ENCODE results near the gene TSPAN18.

TSPAN18 gene

GRCh38 chr11:44928144-44928543 is 201.4 kb downstream of the TSPAN18 start:
- no peak overlapping the region for H3K27ac ChIP-seq
- no peak for DNase-seq (ENCODE audit: low read depth, low spot score)

DNA sequence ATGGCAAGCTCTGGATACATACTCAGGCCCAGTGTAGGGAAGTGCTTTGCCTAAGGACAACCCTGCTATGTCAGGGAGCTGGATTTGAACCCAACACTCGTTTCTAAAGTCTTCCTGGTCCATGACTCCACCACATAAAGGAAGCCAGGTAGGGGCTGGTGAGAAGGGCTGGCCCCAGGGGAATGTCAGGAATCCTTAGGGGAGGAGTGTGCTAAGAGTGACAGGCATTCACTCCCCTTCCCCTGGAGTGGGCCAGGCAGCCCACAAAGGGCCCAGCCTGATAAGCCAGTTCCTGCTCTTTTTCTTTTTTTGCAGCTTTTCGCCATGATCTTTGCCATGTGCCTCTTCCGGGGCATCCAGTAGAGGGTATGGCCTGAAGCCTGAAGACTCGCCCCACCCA is 202.1 kb downstream of the TSPAN18 start:
- H3K27ac ChIP-seq = no peak overlapping the region
- no peak for DNase-seq (ENCODE audit: low read depth, low spot score)

DNA sequence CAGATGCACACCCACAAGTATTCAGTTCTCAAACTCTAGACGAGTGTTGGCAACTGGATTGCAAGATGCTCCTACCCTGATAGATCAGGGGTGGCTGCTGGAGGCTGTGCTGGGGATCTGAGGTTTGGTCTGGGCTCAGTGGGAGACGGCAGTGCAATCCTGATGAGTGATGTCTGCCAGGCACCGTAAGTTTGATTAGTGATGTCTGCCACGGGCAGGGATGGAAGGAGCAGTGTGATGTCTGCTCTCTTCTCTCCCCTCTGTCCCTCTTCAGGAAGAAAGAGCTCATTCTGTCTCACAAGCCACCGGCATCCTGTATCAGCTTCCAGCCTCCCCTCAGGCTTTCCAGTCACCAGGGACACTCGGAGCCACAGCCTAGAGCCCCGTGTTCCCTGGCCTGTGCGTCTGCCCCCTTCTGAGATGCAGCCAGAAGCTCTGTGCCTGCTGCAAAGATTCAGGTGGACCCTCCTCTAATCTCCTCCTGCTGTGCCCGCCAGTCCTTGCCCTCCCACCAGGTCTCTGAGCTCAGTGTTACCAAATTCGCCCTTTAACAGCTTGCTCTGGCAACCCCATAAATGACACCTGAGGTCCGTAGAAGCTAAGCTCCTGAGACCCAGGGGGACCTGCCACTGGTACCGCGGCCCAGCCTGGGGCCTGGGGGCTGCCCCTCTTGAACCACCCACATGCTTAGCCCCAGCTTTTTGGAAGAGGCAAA is 204.0 kb downstream of the TSPAN18 start:
- DNase-seq (ENCODE audit: low read depth, low spot score) = no peak
- no peak overlapping the region for H3K27ac ChIP-seq

GRCh38 chr11:44931466-44931865 is 204.7 kb downstream of the TSPAN18 start:
- DNase-seq (ENCODE audit: low read depth, low spot score) = no peak
- no peak overlapping the region for H3K27ac ChIP-seq

- DNase-seq (ENCODE audit: low read depth, low spot score) = no peak
- H3K27ac ChIP-seq = no peak overlapping the region
These were observed 207.3 kb downstream of the TSPAN18 start for GRCh38 chr11:44934110-44934509.

DNA sequence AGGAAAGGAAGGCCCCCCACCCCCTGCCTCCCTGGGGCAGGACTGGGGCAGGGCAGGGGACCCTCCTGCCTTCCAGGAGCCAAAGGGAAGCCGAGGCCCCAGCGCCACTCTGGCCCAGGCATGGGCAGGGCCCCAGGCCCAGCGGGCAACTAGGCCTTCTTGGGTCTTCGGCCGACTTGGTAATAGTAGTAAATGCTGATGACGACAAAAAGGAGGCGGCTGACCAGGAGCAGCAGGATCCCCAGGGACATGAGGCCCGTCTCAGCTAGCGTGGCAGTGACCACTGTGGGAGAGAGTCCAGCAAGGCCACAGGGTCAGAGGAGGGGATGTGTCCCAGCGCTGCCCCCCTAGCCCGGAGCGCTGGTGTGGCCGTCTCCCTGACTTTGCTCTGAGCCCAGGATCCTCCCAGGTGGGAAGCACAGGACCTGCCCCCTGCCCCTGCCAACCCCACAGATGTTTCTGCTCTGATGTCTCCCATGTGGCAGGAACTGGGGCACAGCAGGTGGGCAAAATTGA is 208.0 kb downstream of the TSPAN18 start:
- no peak overlapping the region for H3K27ac ChIP-seq
- no peak for DNase-seq (ENCODE audit: low read depth, low spot score)

GRCh38 chr11:44936525-44936924 is 209.8 kb downstream of the TSPAN18 start:
- DNase-seq (ENCODE audit: low read depth, low spot score) = no peak

DNA sequence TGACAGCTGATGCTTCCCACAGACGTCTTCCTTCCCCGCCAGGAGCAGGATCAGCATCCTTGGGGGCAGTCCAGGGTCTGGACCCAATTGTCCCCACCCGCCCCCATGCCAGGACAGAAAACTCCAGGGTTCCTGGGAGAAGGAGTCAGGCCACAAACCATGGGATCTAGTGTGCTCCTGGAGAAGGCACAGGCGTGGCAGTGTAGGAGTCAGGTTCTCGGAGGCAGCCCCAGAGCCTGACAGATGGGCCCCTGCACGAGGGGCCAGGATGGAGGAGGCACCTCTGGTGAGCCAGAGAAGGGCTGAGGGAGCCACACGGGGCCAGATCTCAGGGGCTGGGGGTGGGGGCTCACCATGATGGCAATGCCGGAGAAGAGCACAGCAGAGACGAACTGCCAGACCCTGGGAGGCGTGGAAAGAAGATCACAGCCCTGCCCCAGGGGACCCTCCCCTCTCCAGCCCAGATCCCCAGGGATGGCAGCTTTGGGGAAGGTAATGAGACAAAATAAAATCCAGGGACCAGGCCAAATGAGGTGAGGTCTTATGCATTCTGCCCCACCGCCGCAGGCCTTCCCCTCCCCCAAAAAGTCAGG is 210.3 kb downstream of the TSPAN18 start:
- DNase-seq (ENCODE audit: low read depth, low spot score) = no peak
- no peak overlapping the region for H3K27ac ChIP-seq

More at GRCh38 chr11:44936525-44936924, 209.8 kb downstream of the TSPAN18 start:
- no peak overlapping the region for H3K27ac ChIP-seq

DNA sequence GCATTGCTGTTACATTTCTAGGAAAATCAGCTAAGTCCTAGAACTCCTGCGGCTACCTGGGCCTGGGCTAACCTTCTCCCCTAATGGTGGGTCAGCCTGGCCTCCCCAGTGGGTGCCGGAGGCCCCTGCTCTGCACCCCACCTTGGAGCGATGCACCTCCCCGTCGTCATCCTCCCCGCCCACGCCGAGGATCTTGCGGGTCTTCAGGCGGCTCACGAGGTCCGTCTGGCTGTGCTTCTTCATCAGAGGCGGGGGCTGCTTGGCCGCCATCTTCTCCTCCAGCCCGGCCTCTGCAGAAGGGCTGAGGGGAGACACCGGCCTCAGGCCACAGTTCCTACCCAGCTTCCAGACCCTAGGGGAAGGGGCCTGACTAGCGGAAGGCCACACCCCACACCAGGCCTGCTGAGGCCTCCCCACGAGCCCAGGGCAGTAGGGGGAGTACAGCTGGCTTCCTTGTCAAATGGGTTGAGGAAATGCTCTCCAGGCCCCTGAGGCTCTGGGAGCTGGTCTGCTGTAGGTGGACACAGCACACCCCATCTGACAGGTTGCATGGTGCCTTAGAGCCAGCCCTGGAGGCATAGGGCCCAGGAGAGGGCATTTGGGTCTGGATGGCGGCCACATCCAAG is 211.4 kb downstream of the TSPAN18 start:
- no peak overlapping the region for H3K27ac ChIP-seq
- DNase-seq (ENCODE audit: low read depth, low spot score) = no peak

DNA sequence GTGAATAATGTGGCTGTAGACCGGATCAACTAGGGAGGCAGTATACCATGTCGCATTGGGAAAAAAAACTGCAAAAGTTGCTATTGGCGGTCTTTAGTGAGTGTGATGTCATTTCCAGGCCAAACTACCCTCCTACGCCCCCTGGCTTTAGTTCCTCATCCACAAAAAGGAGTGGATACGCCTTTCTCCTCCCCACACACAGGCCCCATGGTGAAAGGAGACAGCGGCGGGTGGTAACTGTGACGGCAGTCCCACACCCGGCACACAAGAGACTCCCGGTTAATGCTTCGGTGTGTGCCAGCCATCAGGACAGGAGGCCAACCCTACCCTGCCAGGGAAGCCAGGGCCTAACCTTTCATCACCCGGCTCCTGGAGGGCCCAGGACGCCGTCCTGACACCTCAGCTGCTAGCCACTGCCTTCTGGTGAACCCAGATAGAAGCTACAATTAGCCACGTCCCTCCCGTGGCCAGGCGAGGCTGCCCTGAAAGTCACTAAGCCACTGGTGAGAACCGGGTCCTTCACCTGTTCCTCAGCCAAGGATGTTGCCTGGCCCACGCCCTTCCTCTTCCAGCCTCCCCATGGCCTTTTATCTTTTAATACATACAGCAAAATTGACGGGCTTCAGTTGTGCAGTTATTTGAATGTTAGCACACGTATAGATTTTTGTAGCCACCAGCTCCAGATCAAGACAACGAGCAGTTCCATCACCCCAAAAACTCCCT is 213.1 kb downstream of the TSPAN18 start:
- no peak for DNase-seq (ENCODE audit: low read depth, low spot score)
- no peak overlapping the region for H3K27ac ChIP-seq

GRCh38 chr11:44940404-44940803 is 213.6 kb downstream of the TSPAN18 start:
- DNase-seq (ENCODE audit: low read depth, low spot score) = no peak
- no peak overlapping the region for H3K27ac ChIP-seq

- DNase-seq (ENCODE audit: low read depth, low spot score) = no peak
- no peak overlapping the region for H3K27ac ChIP-seq
These were observed 214.1 kb downstream of the TSPAN18 start for GRCh38 chr11:44940835-44941234.

GRCh38 chr11:44941259-44942021 is 214.7 kb downstream of the TSPAN18 start:
- H3K27ac ChIP-seq = no peak overlapping the region
- DNase-seq (ENCODE audit: low read depth, low spot score) = no peak

DNA sequence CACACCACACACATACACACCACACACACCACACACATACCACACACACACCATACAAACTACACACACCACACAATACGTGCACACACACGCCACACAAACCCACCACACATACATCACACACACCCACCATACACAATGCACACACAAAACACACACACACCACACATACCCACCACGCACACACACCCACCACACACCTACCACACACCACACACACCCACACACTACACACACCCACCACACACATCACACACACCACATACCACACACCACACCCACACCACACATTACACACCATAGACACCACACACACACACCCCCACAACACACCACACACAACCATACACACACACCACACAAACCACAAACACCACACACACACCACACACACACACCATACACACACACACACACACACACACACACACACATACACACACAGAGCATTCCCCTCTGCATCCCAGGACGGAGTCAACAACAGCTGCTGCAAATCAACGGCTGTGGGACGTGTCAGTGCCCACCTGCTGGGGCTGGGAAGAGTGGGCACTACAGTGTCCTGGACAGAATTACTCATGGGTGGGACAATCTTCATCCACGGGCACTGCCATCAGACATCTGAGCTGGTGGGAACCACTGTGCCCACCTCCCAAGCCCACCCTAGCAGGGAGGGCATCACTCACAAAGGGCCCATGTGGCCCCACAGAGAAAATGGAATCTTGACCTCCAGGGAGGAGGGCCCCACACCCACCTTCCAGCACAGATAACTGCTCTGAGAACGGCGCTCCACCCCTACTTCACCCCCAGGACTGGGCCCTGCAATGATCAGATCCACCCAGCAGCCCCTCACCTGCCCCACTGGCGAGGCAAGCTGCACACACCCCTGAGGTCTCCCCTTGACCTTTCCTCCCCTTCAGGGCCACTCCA is 215.5 kb downstream of the TSPAN18 start:
- H3K27ac ChIP-seq = no peak overlapping the region
- no peak for DNase-seq (ENCODE audit: low read depth, low spot score)

DNA sequence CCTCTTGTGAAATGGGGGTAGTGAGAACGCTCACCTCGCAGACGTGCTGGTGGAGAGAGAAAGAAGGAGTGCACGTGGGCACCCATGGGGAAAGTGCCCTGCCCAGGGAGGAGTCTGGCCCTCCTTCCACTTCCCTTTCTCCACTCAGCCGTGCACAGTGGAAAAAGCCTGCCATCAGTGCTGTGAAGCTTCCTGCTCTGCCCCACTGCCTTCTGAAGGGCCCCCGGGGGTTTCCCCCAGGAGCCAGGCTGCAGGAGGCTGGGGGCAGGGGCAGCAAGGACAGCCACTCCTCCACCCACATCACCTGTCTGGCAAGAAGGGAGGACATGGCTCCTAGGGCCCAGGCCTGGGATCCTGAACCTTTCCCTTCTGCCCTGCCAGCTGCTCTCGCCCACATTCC is 216.4 kb downstream of the TSPAN18 start:
- H3K27ac ChIP-seq = no peak overlapping the region
- DNase-seq (ENCODE audit: low read depth, low spot score) = no peak

GRCh38 chr11:44943696-44944095 is 216.9 kb downstream of the TSPAN18 start:
- H3K27ac ChIP-seq = no peak overlapping the region

DNA sequence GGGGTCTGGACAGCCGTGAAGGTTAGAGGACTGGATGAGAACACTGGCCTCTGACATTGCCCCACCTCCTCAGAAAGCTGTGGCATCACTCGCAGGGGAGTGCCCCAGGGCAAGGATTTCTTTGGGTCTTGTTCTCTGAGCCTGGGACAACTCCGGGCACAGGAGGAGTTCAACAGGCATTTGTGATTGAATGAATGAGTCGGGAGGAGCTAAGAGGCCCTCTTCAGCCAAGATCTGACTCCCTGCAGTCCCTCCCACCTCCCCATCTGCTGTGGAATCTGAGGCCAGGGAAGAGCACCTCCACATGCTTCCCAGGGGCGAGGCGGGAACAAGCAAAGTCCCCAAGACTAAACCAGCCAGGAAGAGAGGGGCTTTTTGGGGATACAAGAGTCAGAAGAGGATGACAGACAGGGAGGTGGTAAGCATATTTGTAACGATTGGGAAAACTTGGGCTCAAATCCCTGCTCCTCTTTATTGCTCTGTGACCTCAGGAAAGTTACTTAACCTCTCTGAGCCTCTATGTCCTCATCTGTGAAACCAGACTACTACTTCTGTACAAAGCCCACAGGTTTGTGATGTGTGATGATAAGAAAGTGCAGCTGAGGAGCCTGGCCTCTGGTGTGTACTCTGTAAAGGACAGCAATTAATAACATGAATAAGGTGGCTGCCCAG is 217.6 kb downstream of the TSPAN18 start:
- no peak for DNase-seq (ENCODE audit: low read depth, low spot score)
- no peak overlapping the region for H3K27ac ChIP-seq

More at GRCh38 chr11:44943696-44944095, 216.9 kb downstream of the TSPAN18 start:
- no peak for DNase-seq (ENCODE audit: low read depth, low spot score)

- H3K27ac ChIP-seq = no peak overlapping the region
- no peak for DNase-seq (ENCODE audit: low read depth, low spot score)
These were observed 218.1 kb downstream of the TSPAN18 start for GRCh38 chr11:44944853-44945235.

Measured in epithelial cell of prostate (primary cell).